ENCODE data around the gene CLHC1.
"Not testable (repeated sequence)": the region's sequence is repeated elsewhere in the genome, so short reads cannot be mapped to it uniquely, and the experiment has no call there.

Gene CLHC1

DNA sequence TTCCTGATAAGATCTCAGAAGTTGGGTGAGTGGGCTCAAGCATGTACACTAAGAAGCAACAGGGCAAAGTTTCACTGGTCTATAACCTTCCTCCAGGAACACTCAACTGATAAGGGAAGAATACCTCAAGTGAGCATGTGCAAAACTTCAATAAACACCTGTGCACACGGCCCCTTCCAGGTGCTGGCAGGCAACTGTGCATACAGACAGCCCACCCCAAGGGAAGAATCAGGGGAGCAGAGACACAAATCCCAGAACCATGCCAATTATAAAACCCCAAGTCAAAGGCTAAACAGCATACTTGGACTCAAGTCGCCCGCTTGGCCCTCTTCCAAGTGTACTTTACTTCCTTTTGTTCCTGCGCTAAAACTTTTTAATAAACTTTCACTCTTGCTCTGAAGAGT, 96.0 kb downstream of the CLHC1 start:
- DNase-seq (ENCODE audit: low read depth, low spot score): no peak

DNA sequence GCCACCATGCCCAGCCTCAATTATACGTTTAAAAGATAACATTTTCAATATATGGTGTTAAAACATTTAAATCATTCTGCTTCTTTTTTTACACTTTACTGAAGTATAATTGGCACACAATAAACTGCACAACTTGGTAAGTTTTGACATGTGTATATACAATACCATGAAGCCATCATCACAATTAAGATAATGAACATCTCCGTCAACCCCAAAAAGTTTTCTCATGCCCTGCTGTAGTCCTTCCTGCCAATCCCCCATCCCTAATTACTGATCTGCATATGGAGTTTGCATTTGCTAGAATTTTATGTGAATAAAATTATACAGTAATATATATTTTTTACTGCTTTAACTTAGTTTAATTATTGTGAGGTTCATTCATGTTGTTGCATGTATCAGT, 96.6 kb downstream of the CLHC1 start:
- DNase-seq (ENCODE audit: low read depth, low spot score): no peak

DNA sequence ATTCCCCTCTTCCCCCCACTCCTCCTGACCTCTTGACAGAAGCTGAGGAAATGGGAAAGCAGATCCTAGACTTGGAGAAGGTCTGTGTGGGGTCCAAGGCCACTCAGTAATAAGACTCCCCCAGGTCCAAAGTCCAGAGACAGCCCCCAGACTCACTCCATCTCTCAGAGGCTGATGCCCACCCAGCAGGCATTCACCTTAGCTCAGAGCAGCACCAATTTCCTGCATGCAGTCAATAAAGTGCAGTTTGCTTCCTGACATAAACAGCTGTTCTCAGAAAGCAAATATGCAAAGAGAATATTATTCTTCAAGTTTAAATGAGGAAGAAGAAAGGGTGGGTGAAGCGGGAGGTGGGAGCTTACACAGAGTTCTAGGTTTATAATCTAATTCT, 97.8 kb downstream of the CLHC1 start:
- DNase-seq (ENCODE audit: low read depth, low spot score): no peak

DNA sequence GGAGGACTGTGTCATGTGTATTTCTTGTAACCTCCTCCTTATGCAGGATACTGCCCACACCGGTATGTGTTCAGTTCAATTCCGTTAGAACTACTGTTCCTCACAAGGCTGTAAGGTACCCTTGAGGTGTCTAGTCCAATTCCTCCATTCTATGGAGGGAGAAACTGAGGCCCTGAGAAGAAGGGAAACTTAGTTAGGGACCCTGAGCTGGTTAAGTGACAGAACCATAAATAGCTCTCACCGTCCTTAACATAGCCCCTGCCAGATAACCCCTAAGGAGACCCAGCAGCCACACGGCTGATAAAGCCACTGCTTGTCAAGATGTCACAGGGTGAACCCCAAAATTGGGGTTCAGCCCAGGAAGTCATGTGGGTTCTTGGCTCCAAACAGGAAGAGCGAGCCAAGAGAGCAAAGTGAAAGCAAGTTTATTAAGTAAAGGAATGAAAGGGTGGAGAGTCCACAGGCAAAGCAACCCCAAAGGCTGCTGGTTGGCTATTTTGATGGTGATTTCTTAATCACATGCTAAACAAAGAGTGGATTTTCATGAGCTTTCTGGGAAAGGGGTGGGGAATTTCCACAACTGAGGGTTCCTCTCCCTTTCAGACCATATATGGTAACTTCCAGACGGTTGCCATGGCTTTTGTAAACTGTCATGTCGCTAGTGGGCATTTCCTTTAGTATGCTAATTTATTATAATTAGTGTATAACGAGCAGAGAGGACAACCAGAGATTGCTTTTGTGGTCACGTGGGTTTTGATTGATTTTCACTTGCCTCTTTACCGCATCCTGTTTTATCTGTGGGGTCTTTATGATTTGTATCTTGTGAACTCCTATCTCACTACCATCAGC, 98.4 kb downstream of the CLHC1 start:
- peak; percentile 3 for DNase-seq (ENCODE audit: low read depth, low spot score)

DNA sequence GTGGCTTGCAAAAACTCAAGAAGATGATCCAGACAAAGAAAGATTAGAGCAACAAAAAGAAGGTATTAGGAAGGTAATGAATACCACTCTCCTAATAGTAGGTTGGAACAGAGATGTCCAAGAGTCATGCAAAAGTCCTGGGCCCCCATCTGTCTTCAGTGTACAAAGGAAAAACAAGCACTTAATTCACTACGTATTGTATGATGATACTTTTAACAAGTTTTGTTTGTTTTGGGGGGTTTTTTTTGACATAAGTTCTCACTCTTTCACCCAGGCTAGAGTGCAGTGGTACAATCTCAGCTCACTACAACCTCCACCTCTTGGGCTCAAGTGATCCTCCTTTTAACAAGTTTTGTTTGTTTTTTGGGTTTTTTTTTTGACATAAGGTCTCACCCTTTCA, 101.2 kb downstream of the CLHC1 start:
- DNase-seq (ENCODE audit: low read depth, low spot score): no peak

DNA sequence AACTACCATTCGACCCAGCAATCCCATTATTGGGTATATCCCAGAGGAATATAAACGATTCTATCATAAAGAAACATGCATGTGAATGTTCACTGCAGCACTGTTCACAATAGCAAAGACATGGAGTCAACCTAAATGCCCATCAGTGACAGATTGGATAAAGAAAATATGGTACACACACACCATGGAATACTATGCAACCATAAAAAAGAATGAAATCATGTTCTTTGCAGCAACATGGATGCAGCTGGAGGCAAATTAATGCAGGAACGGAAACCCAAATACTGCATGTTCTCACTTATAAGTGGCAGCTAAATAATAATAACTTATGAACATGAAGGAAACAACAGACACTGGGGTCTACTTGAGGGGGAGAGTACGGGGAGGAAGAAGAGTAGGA, 105.5 kb downstream of the CLHC1 start:
- not testable (repeated sequence) for DNase-seq (ENCODE audit: low read depth, low spot score)
